ENCODE data around the gene PCYT1B.

DNA sequence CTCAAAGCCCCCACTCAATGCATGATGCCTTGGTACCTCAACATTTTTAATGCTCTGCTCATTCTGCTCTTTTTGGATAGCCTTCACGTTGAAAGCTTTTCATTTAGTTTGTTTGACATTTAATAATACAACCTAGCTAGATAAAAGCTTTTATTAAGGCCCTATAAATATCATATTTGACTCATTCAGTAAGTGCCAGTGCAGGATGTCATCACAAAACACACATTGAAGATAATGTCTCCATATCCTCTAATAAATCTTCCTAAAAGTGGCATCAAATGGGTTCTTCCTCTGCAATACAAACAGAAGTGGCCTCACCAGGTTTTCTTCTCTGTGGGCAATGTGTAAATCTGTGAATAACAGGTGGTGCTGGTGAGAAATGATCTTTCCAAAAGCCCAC, 12.0 kb upstream of the PCYT1B start:
- no peak for TF ChIP-seq EZH2 (IDR thresholded peaks at IDR 0.05; ENCODE audit: insufficient read depth, poor library complexity, severe bottlenecking)
- no peak for TF ChIP-seq EZH2phosphoT487 (IDR thresholded peaks at IDR 0.05; ENCODE audit: insufficient read depth, low read depth)

All from GM23248 (cell line).